ENCODE results near the gene PIAS1. TPM values are rescaled to one million over a fixed set of nuclear protein-coding genes. Genes with fewer than 3 reads are reported as not detected.

The PIAS1 gene
- total RNA-seq, 1 experiment from 2014 or later, result 25.9 TPM

GRCh38 chr15:68204361-68204760 lies 150.2 kb downstream of the PIAS1 start:
- H3K9me2 ChIP-seq (ENCODE audit: insufficient read depth), result no peaks in the 10 kb centered on the region
- no TSS peak for BruUV-seq (replicated peaks)
- peaks cover 32% of the 10 kb centered on the region; the same call in 1 of the 2 replicates for H3K79me2 ChIP-seq (ENCODE audit: insufficient read depth, low read length)
- ATAC-seq, result no peak
- DNase-seq (ENCODE audit: low read depth, low spot score), result no peak
- no peaks in the 10 kb centered on the region for H3K27me3 ChIP-seq (ENCODE audit: insufficient read depth, low read length)
- POLR2A ChIA-PET, result no interaction called here
- no peak overlapping the region for H3K4me3 ChIP-seq (replicated peaks in 1 of 2; ENCODE audit: low read depth in 1 of 2, low read length in 2 of 2)
- no peak overlapping the region for H3K9ac ChIP-seq (ENCODE audit: low read length)
- no peaks in the 10 kb centered on the region for H4K20me1 ChIP-seq (ENCODE audit: insufficient read depth)
- H3K9me3 ChIP-seq (ENCODE audit: control insufficient read depth in 1 of 2, insufficient read depth in 1 of 2, low read depth in 1 of 2, low read length in 2 of 2), result no peaks in the 10 kb centered on the region
- CTCF ChIA-PET, result no interaction called here
- intact Hi-C loops (cut with micrococcal nuclease), result no loop called here
- TF ChIP-seq YY1 (IDR thresholded peaks at IDR 0.05; ENCODE audit: extremely low read depth, insufficient replicate concordance, low read depth, low read length) (no peak), EZH2phosphoT487 (IDR thresholded peaks at IDR 0.05; ENCODE audit: borderline replicate concordance) (no peak), SP1 (IDR thresholded peaks at IDR 0.05; ENCODE audit: low read depth) (no peak), CBX3 (IDR thresholded peaks at IDR 0.05; ENCODE audit: low read depth) (no peak), REST (IDR thresholded peaks at IDR 0.05; ENCODE audit: low read depth) (no peak), EGR1 (IDR thresholded peaks at IDR 0.05; ENCODE audit: low read depth) (no peak)
- RAD21 ChIA-PET (ENCODE audit: low non-redundant PET in 1 of 2, low total read pairs in 2 of 2, uncharacterized antibody in 2 of 2, unreplicated experiment in 2 of 2), result no interaction called here
- H3K27ac ChIP-seq (ENCODE audit: low read depth, low read length), result no peak overlapping the region
- H3K4me2 ChIP-seq (ENCODE audit: low read length), result no peak overlapping the region
- peaks cover 6 to 20% of the 10 kb centered on the region in 2 experiments; a peak in 3 of 4 replicates for H3K4me1 ChIP-seq (ENCODE audit: control insufficient read depth in 1 of 2, insufficient read depth in 2 of 2, low read length in 2 of 2)
- no peak overlapping the region for H2AFZ ChIP-seq (ENCODE audit: low read depth, low read length, poor library complexity, severe bottlenecking)
- no peaks in the 10 kb centered on the region; a peak in 1 of 4 replicates for H3K36me3 ChIP-seq (ENCODE audit: control insufficient read depth in 1 of 2, insufficient read depth in 2 of 2, low read length in 2 of 2)

Measured in HCT116 (cell line).